GM10266 (cell line): ENCODE data around the gene DAB2IP.

Source experiments
- DNase-seq: peaks from one replicate; pipeline ENCODE4 v3.0.0; 2012; ENCODE audit errors: extremely low spot score
- TF ChIP-seq, protein P1 (sequence below): IDR thresholded peaks from 2 replicates; pipeline ENCODE4 v1.5.1; 2012; ENCODE audit warnings: mild to moderate bottlenecking, low read depth; ENCODE audit not compliant: control insufficient read depth, insufficient read depth; ENCODE audit errors: missing control alignments

DAB2IP gene

DNA sequence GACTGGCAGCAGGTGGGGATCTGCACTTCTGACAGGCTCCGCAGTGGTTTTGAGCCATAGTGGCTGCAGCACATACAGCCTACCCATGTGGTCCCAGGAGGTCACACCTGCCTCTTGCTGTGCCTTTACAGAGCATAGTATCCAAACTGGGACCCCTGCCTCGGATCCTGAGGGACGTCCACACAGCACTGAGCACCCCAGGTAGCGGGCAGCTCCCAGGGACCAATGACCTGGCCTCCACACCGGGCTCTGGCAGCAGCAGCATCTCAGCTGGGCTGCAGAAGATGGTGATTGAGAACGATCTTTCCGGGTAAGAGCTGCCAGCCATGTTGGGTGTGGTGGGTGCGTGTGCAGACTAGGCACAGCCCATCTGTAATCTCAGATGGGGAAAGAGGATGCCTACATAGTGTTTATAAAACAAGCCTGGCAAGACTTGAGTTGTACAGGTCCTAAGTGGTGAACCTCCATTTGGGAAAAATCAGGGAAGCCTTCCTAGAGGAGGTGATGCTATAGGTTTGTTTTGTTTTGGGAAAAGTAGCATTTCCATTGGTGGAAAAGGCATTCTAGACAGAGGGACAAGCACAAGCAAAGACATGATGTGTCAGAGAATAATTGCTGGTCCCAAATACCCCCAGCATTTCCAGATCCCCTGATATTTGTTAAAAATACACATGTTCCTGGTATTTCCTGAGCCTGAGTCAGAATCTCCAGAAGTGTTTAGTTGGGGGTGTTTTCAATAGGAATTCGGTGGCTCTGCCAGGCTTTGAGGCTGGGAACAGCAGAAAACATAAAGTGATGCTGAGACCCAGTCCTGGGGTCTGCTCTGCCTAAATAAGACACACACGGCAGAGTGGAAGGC lies 119.2 kb downstream of the DAB2IP start:
- DNase-seq: no peak
- TF ChIP-seq, protein P1, sequence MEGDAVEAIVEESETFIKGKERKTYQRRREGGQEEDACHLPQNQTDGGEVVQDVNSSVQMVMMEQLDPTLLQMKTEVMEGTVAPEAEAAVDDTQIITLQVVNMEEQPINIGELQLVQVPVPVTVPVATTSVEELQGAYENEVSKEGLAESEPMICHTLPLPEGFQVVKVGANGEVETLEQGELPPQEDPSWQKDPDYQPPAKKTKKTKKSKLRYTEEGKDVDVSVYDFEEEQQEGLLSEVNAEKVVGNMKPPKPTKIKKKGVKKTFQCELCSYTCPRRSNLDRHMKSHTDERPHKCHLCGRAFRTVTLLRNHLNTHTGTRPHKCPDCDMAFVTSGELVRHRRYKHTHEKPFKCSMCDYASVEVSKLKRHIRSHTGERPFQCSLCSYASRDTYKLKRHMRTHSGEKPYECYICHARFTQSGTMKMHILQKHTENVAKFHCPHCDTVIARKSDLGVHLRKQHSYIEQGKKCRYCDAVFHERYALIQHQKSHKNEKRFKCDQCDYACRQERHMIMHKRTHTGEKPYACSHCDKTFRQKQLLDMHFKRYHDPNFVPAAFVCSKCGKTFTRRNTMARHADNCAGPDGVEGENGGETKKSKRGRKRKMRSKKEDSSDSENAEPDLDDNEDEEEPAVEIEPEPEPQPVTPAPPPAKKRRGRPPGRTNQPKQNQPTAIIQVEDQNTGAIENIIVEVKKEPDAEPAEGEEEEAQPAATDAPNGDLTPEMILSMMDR: no peak

DNA sequence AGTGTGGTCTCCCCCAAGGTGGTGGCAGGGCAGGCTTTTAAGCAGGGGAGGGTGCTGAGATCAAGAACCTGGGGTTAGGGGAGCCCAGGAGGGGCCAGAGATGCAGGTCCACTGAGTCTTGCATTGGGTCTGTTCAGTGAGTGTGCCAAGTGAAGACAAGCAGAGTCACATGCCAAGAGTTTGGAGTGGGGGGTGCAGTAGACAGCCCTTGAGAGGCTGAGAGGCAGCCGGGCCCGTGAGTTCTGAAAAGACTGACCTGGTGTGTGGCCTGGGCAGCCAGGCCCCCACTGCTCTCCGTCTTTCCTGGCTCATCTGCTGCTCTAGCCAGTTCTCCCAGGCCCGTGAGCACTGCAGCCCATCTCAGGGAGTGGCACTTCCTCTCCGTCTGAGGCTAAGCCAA lies 120.0 kb downstream of the DAB2IP start:
- no peak for DNase-seq
- TF ChIP-seq, protein P1: no peak

DNA sequence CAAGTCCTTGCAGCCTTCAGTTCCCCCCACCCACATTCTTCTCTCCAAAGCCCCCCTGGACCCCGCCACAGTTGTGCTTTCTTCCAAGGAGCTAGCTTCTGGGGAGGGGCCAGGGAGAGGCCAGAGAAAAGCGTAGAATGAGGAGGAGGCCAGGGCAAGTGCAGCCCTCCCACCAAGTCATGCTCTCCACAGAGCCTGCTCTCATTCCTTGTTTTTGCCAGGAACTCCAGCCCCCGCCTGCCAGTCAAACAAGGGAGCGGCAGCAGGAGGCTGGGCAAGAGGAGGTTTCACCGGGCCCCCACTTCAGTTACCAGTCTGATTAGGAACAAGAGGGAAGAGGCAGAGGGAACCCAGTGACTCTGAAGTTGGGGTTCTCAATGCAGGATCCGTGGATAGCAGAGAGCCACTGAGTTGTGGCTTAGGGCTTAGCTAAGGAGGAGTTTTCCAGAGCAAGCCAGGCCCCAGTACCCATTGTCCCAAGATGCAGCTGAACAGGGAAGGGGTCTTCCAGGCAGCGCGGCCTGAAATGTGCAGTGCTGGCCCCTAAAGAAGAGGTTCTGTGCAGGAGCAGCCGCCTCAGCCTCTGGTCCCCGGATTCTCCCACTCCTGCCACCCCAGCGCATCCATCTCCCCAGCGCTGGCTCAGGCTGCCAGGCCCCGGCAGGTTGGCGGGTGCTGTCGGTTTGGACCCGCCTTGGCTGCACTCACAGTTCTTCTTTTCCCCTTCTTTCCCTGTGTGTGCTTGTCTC lies 120.6 kb downstream of the DAB2IP start:
- DNase-seq: no peak
- TF ChIP-seq, protein P1: no peak

DNA sequence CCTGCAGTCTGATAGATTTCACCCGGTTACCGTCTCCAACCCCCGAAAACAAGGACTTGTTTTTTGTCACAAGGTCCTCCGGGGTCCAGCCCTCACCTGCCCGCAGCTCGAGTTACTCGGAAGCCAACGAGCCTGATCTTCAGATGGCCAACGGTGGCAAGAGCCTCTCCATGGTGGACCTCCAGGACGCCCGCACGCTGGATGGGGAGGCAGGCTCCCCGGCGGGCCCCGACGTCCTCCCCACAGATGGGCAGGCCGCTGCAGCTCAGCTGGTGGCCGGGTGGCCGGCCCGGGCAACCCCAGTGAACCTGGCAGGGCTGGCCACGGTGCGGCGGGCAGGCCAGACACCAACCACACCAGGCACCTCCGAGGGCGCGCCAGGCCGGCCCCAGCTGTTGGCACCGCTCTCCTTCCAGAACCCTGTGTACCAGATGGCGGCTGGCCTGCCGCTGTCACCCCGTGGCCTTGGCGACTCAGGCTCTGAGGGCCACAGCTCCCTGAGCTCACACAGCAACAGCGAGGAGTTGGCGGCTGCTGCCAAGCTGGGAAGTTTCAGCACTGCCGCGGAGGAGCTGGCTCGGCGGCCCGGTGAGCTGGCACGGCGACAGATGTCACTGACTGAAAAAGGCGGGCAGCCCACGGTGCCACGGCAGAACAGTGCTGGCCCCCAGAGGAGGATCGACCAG lies 121.3 kb downstream of the DAB2IP start:
- TF ChIP-seq, protein P1: no peak
- DNase-seq: no peak

DNA sequence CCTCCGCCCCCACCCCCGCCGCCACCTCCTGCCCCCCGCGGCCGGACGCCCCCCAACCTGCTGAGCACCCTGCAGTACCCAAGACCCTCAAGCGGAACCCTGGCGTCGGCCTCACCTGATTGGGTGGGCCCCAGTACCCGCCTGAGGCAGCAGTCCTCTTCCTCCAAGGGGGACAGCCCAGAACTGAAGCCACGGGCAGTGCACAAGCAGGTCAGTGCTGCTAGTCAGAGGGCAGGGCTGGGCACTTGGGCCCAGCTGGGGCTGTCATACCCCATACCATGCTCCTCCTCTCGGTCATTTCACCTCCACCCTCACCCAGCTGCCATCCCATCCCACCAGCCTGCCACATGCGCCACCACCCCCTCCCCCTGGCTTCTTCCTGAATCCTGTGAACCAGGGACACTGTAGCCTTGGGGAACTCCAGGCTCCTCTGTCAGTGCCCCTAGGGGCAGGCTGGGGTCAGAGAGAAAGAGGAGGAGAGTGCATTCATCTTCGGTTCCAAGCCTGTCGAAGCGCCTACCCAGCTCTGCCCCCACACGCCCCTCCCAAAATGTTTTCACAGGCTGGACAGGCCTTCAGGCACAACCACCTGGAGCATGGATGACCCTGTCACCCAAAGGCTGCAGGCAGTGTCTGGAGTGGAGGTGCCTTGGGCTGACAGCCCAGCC lies 122.0 kb downstream of the DAB2IP start:
- no peak for DNase-seq
- TF ChIP-seq, protein P1: no peak

DNA sequence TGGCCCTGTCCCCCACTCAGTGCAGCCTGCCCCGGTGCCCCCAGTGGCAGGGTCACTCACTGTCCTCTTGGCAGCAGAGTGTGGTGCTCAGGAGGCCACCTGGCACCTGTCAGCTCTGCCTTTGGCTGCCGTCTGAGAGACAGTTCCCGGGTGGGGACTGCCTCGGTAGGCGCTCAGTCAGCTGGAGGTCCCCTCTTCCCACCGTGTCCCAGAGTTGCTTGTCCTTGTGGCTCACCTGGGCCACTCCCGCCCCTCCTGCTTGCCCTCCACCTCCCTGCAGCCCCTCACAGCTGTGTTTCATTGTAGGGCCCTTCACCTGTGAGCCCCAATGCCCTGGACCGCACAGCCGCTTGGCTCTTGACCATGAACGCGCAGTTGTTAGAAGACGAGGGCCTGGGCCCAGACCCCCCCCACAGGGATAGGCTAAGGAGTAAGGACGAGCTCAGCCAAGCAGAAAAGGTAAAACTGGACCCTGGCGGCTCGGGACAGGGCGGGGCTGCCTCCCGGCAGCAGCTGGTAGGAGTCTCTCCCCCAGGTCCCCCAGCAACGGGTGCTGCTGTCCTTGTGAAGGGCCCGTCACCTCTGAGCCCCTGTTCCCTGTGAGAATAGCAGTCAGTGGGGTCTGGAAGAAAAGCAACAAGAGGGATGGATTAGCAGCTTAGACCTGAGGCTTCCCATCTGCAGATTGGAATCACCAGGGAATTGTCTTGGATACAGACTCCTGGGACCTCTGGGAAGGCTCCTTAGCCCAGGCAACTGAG lies 122.7 kb downstream of the DAB2IP start:
- TF ChIP-seq, protein P1: no peak

More for the DNA sequence above, 122.7 kb downstream of the DAB2IP start:
- no peak for DNase-seq
